Posterior cingulate gyrus (tissue), 11 donors: ENCODE results near the gene ABL1.

Experiments used
- DNase-seq, 10 donors: peaks; one replicate each; pipeline versions ENCODE4 v3.0.0 to v3.0.0-alpha.2; 2020 to 2021; ENCODE audit warnings: mixed read lengths in 3 of 10
- intact Hi-C: fragments of 100-400 bp; cut with DNase I; formaldehyde crosslinking; loops from one replicate; pipeline ENCODE4 v1.15.1; 2023

Gene ABL1

GRCh38 chr9:130867556-130867955 is 32.5 kb downstream of the ABL1 start:
- DNase-seq, result peak in 1 of 10 donors; percentile 67
- intact Hi-C loops, result loop anchor here (2.0 kb wide), 1 partner anchor 131 kb away; no protein-coding TSS in a partner anchor

- peak in 1 of 10 donors; percentile 10 for DNase-seq
- intact Hi-C loops, result no loop called here
These were observed 33.2 kb downstream of the ABL1 start for GRCh38 chr9:130868230-130868629.

GRCh38 chr9:130869250-130869649 is 34.2 kb downstream of the ABL1 start:
- DNase-seq, result peak in 1 of 10 donors; percentile 75
- intact Hi-C loops, result no loop called here

- intact Hi-C loops, result loop anchor here (2.0 kb wide), 2 partner anchors 70 to 176 kb away; no protein-coding TSS in a partner anchor
These were observed 35.7 kb downstream of the ABL1 start for GRCh38 chr9:130870491-130871381.

GRCh38 chr9:130871395-130872062 is 36.5 kb downstream of the ABL1 start:
- intact Hi-C loops, result loop anchor here (2.0 kb wide), 2 partner anchors 69 to 175 kb away; no protein-coding TSS in a partner anchor
- peak in 1 of 10 donors; percentile 34 for DNase-seq

More at GRCh38 chr9:130870491-130871381, 35.7 kb downstream of the ABL1 start:
- DNase-seq, result peak in 1 of 10 donors; percentile 49

- intact Hi-C loops, result no loop called here
- DNase-seq, result peak in 1 of 10 donors; percentile 69
These were observed 37.0 kb downstream of the ABL1 start for GRCh38 chr9:130872093-130872492.

- no peak for DNase-seq
- intact Hi-C loops, result no loop called here
These were observed 37.5 kb downstream of the ABL1 start for GRCh38 chr9:130872508-130872907.

GRCh38 chr9:130872912-130873503 is 38.0 kb downstream of the ABL1 start:
- DNase-seq, result peak in 8 of 10 donors; percentile 51 to 92 (median 59)
- intact Hi-C loops, result no loop called here

- peak in 1 of 10 donors; percentile 34 for DNase-seq
- intact Hi-C loops, result no loop called here
These were observed 38.9 kb downstream of the ABL1 start for GRCh38 chr9:130873966-130874365.

- intact Hi-C loops, result no loop called here
- DNase-seq, result peak in 1 of 10 donors; percentile 5
These were observed 39.7 kb downstream of the ABL1 start for GRCh38 chr9:130874783-130875182.

- intact Hi-C loops, result no loop called here
- DNase-seq, result peak in 1 of 10 donors; percentile 6
These were observed 42.2 kb downstream of the ABL1 start for GRCh38 chr9:130877300-130877699.

- intact Hi-C loops, result no loop called here
- peak in 1 of 10 donors; percentile 57 for DNase-seq
These were observed 43.2 kb downstream of the ABL1 start for GRCh38 chr9:130878295-130878694.

GRCh38 chr9:130879863-130880411 is 44.9 kb downstream of the ABL1 start:
- intact Hi-C loops, result no loop called here
- DNase-seq, result no peak

GRCh38 chr9:130880599-130881220 is 45.7 kb downstream of the ABL1 start:
- no peak for DNase-seq
- intact Hi-C loops, result no loop called here

- intact Hi-C loops, result no loop called here
- DNase-seq, result no peak
These were observed 46.5 kb downstream of the ABL1 start for GRCh38 chr9:130881516-130881915.

GRCh38 chr9:130882696-130883225 is 47.7 kb downstream of the ABL1 start:
- intact Hi-C loops, result no loop called here
- DNase-seq, result peak in 1 of 10 donors; percentile 44

- DNase-seq, result peak in 1 of 10 donors; percentile 23
- intact Hi-C loops, result no loop called here
These were observed 48.4 kb downstream of the ABL1 start for GRCh38 chr9:130883479-130883878.

GRCh38 chr9:130884111-130884531 is 49.1 kb downstream of the ABL1 start:
- peak in 1 of 10 donors; percentile 69 for DNase-seq
- intact Hi-C loops, result no loop called here
